GM12878 (cell line): ENCODE measurements around the gene MEIS2. TPM values are rescaled to one million over a fixed set of nuclear protein-coding genes. Genes with fewer than 3 reads are reported as not detected.

Source experiments
- ATAC-seq: fragments of 200-7000 bp; cut with Tn5 transposase; 3 replicates; pipeline ENCODE4 v1.9.1; 2020; ENCODE audit warnings: mild to moderate bottlenecking, moderate library complexity
- BruUV-seq: library from RNA; stranded (reverse); fragments of 400-500 nt; replicated peaks from 2 replicates; lab custom pipeline; 2021; lab: Mats Ljungman, UMichigan
- CTCF ChIA-PET: fragments of 300-600 bp; sonication (Branson Sonifier 250); formaldehyde crosslinking; extraction: SDS; loops from one replicate; lab custom pipeline; 2021; ENCODE audit warnings: inconsistent platforms; lab: Yijun Ruan, JAX
- POLR2A ChIA-PET: fragments of 350-600 bp; formaldehyde crosslinking; extraction: SDS; loops from one replicate; lab custom pipeline; 2021; ENCODE audit warnings: inconsistent platforms; lab: Charles Lee
- RAD21 ChIA-PET: fragments of 300-600 bp; sonication (Branson Sonifier 250); formaldehyde crosslinking; loops from one replicate; lab custom pipeline; 2023; ENCODE audit warnings: antibody characterized with exemption; ENCODE audit not compliant: unreplicated experiment; lab: Charles Lee
- SMC1A ChIA-PET: fragments of 300-600 bp; sonication (Branson Sonifier 250); formaldehyde crosslinking; loops from one replicate; lab custom pipeline; 2023; ENCODE audit not compliant: unreplicated experiment, uncharacterized antibody; lab: Charles Lee
- DNase-seq: peaks from one replicate; pipeline ENCODE4 v3.0.0-alpha.2; 2011; ENCODE audit warnings: low read depth, low spot score
- FAIRE-seq: peaks from 3 replicates; lab custom pipeline; 2011; peaks lifted over from hg19 to GRCh38; lab: Jason Lieb, UNC
- H2AFZ ChIP-seq: 2 replicates; pipeline ENCODE4 v1.6.0; 2011; ENCODE audit warnings: low read depth, low read length, control low read depth; ENCODE audit not compliant: control insufficient read depth
- H3K27ac ChIP-seq: 2 replicates; pipeline ENCODE4 v1.5.1; 2011; ENCODE audit warnings: control low read depth; ENCODE audit not compliant: control insufficient read depth, insufficient read depth
- H3K27me3 ChIP-seq, 2 experiments: replicated peaks in 1 of 2; 2 replicates each; pipeline versions ENCODE4 v1.6.0 to v1.6.1; 2011; ENCODE audit warnings: low read length in 1 of 2; ENCODE audit not compliant: control insufficient read depth in 2 of 2, insufficient read depth in 2 of 2
- H3K36me3 ChIP-seq, 2 experiments: 2 replicates each; pipeline ENCODE4 v1.5.1; 2011; ENCODE audit warnings: low read length in 1 of 2; ENCODE audit not compliant: control insufficient read depth in 2 of 2, insufficient read depth in 2 of 2
- H3K4me1 ChIP-seq: 2 replicates; pipeline ENCODE4 v1.6.1; 2011; ENCODE audit warnings: mild to moderate bottlenecking, low read length, moderate library complexity, mixed read lengths; ENCODE audit not compliant: control insufficient read depth, insufficient read depth
- H3K4me2 ChIP-seq: 2 replicates; pipeline ENCODE4 v1.6.0; 2011; ENCODE audit warnings: control low read depth; ENCODE audit not compliant: control insufficient read depth, insufficient read depth
- H3K4me3 ChIP-seq: fragments of 200-600 bp; sonication (generic); 2 replicates; pipeline ENCODE4 v1.5.1; 2016
- H3K79me2 ChIP-seq: 2 replicates; pipeline ENCODE4 v1.6.0; 2011; ENCODE audit warnings: low read length; ENCODE audit not compliant: control insufficient read depth, insufficient read depth
- H3K9ac ChIP-seq: 2 replicates; pipeline ENCODE4 v1.8.0; 2011; ENCODE audit warnings: low read length, control low read depth, mixed read lengths; ENCODE audit not compliant: control insufficient read depth, insufficient read depth
- H3K9me3 ChIP-seq: replicated peaks from 3 replicates; pipeline ENCODE4 v1.5.1; 2011; ENCODE audit warnings: mild to moderate bottlenecking, low read length; ENCODE audit not compliant: control insufficient read depth, insufficient read depth
- H4K20me1 ChIP-seq: 2 replicates; pipeline ENCODE4 v1.6.0; 2011; ENCODE audit not compliant: control insufficient read depth, insufficient read depth
- BACH1 ChIP-seq: fragments of 450-650 bp; IDR thresholded peaks from 2 replicates; pipeline ENCODE4 v1.6.1; 2017; ENCODE audit warnings: mild to moderate bottlenecking, borderline replicate concordance
- CBFB ChIP-seq: IDR thresholded peaks from 2 replicates; pipeline ENCODE4 v1.6.1; 2016; ENCODE audit warnings: antibody characterized with exemption, low read depth
- CBX5 ChIP-seq: sonication (generic); IDR thresholded peaks from 2 replicates; pipeline ENCODE4 v1.6.1; 2016; ENCODE audit warnings: low read depth, moderate library complexity, mild to moderate bottlenecking, inconsistent platforms
- CEBPB ChIP-seq, 2 experiments: fragments of 150-350 bp in 1 of 2; IDR thresholded peaks; 2 replicates each; pipeline ENCODE4 v1.6.1; 2012 to 2014; ENCODE audit warnings: low read depth in 2 of 2, low read length in 2 of 2, borderline replicate concordance in 1 of 2, inconsistent platforms in 1 of 2
- MXI1 ChIP-seq: fragments of 150-350 bp; IDR thresholded peaks from 2 replicates; pipeline ENCODE4 v1.6.1; 2011; ENCODE audit warnings: low read depth, mild to moderate bottlenecking, inconsistent platforms, low read length, improper control_type of control experiment
- RUNX3 ChIP-seq: IDR thresholded peaks from 2 replicates; pipeline ENCODE4 v1.6.1; 2012; ENCODE audit warnings: low read length, inconsistent platforms
- SRF ChIP-seq, 2 experiments: IDR thresholded peaks; 2 replicates each; pipeline ENCODE4 v1.6.1; 2011; ENCODE audit warnings: low read depth in 2 of 2, low read length in 2 of 2, mild to moderate bottlenecking in 1 of 2, moderate library complexity in 1 of 2
- ZBED1 ChIP-seq: IDR thresholded peaks from 2 replicates; pipeline ENCODE4 v1.6.1; 2016; ENCODE audit warnings: borderline replicate concordance
- ZNF622 ChIP-seq: fragments of 450-650 bp; IDR thresholded peaks from 2 replicates; pipeline ENCODE4 v1.6.1; 2017; ENCODE audit warnings: mild to moderate bottlenecking, inconsistent platforms
- ZZZ3 ChIP-seq: IDR thresholded peaks from 2 replicates; pipeline ENCODE4 v1.6.1; 2011; ENCODE audit warnings: low read depth; ENCODE audit not compliant: control insufficient read depth, insufficient read length
- WGBS: methylation state at CpG from one replicate; pipeline ENCODE4 v1.1.6; 2016; ENCODE audit warnings: low lambda C conversion rate; ENCODE audit not compliant: insufficient replicate concordance, insufficient coverage; ENCODE audit errors: missing lambda C conversion rate; 5-methylcytosine and 5-hydroxymethylcytosine counted together
- in situ Hi-C: fragments of 300-500 bp; cut with MboI; formaldehyde crosslinking; loops from 9 replicates; pipeline ENCODE4 v1.14.3; 2018; ENCODE audit warnings: mixed read lengths
- intact Hi-C: fragments of 100-400 bp; cut with micrococcal nuclease; formaldehyde crosslinking; loops from one replicate; pipeline ENCODE4 v1.14.2; 2022; ENCODE audit not compliant: unreplicated experiment
- polyA plus RNA-seq, 11 experiments: library from polyadenylated mRNA; depleted of rRNA in 4 of 11; unstranded in 6 of 11; stranded (reverse) in 5 of 11; fragments of >200 nt; fragmentation: Nextera tagmentation in 4 of 11; fragmentation: Illumina TruSeq in 1 of 11; extraction: Ambion mirVana in 4 of 11; extraction: Trizol in 1 of 11; gene quantifications; 1 replicate in 1 of 11; 2 replicates in 10 of 11; pipeline versions ENCODE4 v1.2.1 to v1.2.3, GENCODE V29; 2011 to 2016; ENCODE audit warnings: inconsistent platforms in 2 of 11, missing spikeins in 2 of 11, low read depth in 1 of 11
- total RNA-seq, 4 experiments: library from RNA; depleted of rRNA in 3 of 4; stranded (reverse); fragments of >200 nt in 3 of 4; fragmentation: Illumina TruSeq in 1 of 4; extraction: Trizol in 1 of 4; gene quantifications; 2 replicates each; pipeline versions ENCODE4 v1.2.1 to v1.2.3, GENCODE V29; 2013 to 2021
- TF ChIP-seq, protein P1 (sequence below): fragments of 450-650 bp; formaldehyde crosslinking; IDR thresholded peaks from 2 replicates; pipeline ENCODE4 v1.4.0; 2022; ENCODE audit warnings: mild to moderate bottlenecking, moderate library complexity
- TF ChIP-seq, protein P2 (sequence below): fragments of 450-650 bp; IDR thresholded peaks from 2 replicates; pipeline ENCODE4 v1.6.1; 2018; ENCODE audit warnings: mild to moderate bottlenecking, low read depth, moderate library complexity; ENCODE audit not compliant: partially characterized antibody
- TF ChIP-seq, protein P3 (sequence below): fragments of 450-650 bp; IDR thresholded peaks from 2 replicates; pipeline ENCODE4 v1.6.1; 2017; ENCODE audit warnings: mild to moderate bottlenecking, moderate library complexity

Gene MEIS2
- total and polyA plus RNA-seq, 10 of the 15 experiments (the other 5 are each of a cell fraction or from before 2014, with no cell fraction given), result 9.2 to 54.0 (median 20.4) TPM

DNA sequence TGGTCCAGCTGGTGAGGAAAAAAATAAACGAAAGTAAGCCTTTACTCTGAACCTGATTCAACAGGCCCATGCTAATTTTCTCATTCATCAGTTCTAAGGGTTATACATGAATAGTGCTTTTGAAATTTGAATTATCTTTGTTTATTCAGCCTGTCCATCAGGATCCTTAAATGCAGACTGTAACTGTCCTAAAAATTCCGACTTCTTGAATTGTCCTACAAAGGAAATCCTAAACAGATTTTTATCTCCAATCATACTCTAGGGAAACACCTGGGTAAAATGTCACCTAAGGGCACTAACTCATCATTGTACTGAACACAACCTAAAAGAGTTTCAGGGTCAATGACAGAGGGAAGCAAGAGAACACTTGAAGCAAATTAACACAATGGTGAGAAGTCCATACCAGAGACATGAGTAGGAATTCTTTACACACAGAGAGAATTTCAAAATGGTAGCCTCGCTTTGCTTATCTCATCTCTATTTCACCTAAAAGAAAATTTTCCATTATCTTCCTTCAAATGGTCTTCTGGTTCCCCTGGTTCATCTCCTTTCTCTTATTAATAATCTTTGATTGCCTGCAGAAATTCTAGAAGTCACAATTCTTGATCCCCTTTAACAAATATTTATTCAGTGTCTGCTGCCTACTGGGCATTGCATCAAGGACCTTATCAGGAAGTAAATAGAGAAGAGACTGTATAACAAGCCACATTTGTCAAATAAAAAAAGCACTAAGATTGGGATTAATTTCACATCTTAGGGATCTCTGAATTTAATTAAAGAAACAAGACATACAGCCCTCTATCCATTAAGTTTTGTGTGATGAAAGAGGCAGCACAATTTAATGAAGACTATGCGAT lies 182.7 kb downstream of the MEIS2 start:
- no TSS peak for BruUV-seq
- ATAC-seq (no peak), FAIRE-seq (no peak), DNase-seq (no peak)
- whole genome bisulfite sequencing, result 49% methylated on average over 4 of the region's 4 CpGs
- Histone ChIP-seq H3K27me3 (no peaks in the 10 kb centered on the region), H3K36me3 (no peaks in the 10 kb centered on the region; a peak in 1 of 4 replicates), H3K4me1 (no peaks in the 10 kb centered on the region), H3K4me2 (no peak overlapping the region), H2AFZ (no peak overlapping the region), H3K4me3 (no peak overlapping the region), H3K79me2 (no peaks in the 10 kb centered on the region), H3K27ac (no peak overlapping the region), H4K20me1 (no peaks in the 10 kb centered on the region), H3K9ac (no peak overlapping the region), H3K9me3 (no peaks in the 10 kb centered on the region)
- ChIA-PET SMC1A (interaction anchor here (1.5 to 1.8 kb wide), 2 partner anchors 13 to 42 kb away, joined by 3 to 6 read pairs; no protein-coding TSS in a partner anchor), CTCF (no interaction called here), POLR2A (no interaction called here), RAD21 (no interaction called here)
- intact Hi-C loops, result no loop called here
- in situ Hi-C loops, result no loop called here
- TF ChIP-seq CBX5 (no peak), RUNX3 (no peak), BACH1 (no peak), ZNF622 (no peak), SRF (IDR thresholded peaks at IDR 0.05; ENCODE audit: low read depth in 2 of 2, low read length in 2 of 2) (no peak), ZBED1 (no peak), CEBPB (IDR thresholded peaks at IDR 0.05; ENCODE audit: borderline replicate concordance in 1 of 2, low read depth in 2 of 2, low read length in 2 of 2) (no peak), MXI1 (no peak), ZZZ3 (no peak), CBFB (no peak)
- TF ChIP-seq, protein P1, sequence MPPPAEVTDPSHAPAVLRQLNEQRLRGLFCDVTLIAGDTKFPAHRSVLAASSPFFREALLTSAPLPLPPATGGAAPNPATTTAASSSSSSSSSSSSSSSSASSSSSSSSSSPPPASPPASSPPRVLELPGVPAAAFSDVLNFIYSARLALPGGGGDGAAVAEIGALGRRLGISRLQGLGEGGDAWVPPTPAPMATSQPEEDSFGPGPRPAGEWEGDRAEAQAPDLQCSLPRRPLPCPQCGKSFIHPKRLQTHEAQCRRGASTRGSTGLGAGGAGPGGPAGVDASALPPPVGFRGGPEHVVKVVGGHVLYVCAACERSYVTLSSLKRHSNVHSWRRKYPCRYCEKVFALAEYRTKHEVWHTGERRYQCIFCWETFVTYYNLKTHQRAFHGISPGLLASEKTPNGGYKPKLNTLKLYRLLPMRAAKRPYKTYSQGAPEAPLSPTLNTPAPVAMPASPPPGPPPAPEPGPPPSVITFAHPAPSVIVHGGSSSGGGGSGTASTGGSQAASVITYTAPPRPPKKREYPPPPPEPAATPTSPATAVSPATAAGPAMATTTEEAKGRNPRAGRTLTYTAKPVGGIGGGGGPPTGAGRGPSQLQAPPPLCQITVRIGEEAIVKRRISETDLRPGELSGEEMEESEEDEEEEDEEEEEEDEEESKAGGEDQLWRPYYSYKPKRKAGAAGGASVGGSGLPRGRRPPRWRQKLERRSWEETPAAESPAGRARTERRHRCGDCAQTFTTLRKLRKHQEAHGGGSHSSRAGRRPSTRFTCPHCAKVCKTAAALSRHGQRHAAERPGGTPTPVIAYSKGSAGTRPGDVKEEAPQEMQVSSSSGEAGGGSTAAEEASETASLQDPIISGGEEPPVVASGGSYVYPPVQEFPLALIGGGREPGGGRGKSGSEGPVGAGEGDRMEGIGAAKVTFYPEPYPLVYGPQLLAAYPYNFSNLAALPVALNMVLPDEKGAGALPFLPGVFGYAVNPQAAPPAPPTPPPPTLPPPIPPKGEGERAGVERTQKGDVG (CRISPR knock-in tag), result no peak
- TF ChIP-seq, protein P2, sequence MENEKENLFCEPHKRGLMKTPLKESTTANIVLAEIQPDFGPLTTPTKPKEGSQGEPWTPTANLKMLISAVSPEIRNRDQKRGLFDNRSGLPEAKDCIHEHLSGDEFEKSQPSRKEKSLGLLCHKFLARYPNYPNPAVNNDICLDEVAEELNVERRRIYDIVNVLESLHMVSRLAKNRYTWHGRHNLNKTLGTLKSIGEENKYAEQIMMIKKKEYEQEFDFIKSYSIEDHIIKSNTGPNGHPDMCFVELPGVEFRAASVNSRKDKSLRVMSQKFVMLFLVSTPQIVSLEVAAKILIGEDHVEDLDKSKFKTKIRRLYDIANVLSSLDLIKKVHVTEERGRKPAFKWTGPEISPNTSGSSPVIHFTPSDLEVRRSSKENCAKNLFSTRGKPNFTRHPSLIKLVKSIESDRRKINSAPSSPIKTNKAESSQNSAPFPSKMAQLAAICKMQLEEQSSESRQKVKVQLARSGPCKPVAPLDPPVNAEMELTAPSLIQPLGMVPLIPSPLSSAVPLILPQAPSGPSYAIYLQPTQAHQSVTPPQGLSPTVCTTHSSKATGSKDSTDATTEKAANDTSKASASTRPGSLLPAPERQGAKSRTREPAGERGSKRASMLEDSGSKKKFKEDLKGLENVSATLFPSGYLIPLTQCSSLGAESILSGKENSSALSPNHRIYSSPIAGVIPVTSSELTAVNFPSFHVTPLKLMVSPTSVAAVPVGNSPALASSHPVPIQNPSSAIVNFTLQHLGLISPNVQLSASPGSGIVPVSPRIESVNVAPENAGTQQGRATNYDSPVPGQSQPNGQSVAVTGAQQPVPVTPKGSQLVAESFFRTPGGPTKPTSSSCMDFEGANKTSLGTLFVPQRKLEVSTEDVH, result no peak
- TF ChIP-seq, protein P3, sequence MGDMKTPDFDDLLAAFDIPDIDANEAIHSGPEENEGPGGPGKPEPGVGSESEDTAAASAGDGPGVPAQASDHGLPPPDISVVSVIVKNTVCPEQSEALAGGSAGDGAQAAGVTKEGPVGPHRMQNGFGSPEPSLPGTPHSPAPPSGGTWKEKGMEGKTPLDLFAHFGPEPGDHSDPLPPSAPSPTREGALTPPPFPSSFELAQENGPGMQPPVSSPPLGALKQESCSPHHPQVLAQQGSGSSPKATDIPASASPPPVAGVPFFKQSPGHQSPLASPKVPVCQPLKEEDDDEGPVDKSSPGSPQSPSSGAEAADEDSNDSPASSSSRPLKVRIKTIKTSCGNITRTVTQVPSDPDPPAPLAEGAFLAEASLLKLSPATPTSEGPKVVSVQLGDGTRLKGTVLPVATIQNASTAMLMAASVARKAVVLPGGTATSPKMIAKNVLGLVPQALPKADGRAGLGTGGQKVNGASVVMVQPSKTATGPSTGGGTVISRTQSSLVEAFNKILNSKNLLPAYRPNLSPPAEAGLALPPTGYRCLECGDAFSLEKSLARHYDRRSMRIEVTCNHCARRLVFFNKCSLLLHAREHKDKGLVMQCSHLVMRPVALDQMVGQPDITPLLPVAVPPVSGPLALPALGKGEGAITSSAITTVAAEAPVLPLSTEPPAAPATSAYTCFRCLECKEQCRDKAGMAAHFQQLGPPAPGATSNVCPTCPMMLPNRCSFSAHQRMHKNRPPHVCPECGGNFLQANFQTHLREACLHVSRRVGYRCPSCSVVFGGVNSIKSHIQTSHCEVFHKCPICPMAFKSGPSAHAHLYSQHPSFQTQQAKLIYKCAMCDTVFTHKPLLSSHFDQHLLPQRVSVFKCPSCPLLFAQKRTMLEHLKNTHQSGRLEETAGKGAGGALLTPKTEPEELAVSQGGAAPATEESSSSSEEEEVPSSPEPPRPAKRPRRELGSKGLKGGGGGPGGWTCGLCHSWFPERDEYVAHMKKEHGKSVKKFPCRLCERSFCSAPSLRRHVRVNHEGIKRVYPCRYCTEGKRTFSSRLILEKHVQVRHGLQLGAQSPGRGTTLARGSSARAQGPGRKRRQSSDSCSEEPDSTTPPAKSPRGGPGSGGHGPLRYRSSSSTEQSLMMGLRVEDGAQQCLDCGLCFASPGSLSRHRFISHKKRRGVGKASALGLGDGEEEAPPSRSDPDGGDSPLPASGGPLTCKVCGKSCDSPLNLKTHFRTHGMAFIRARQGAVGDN, result no peak
